G401.6 (cell line): Measurements from ENCODE around the gene MLYCD.
A peak's percentile ranks its signal among the peaks of the same experiment; 100 is the strongest.
"Not testable (repeated sequence)": the region's sequence is repeated elsewhere in the genome, so short reads cannot be mapped to it uniquely, and the experiment has no call there.

Experiments used
- FAIRE-seq: peaks from 2 replicates; lab custom pipeline; 2012; peaks lifted over from hg19 to GRCh38; lab: Jason Lieb, UNC

The MLYCD gene

GRCh38 chr16:83926726-83927397, 27.9 kb downstream of the MLYCD start:
- peak; percentile 98 for FAIRE-seq

DNA sequence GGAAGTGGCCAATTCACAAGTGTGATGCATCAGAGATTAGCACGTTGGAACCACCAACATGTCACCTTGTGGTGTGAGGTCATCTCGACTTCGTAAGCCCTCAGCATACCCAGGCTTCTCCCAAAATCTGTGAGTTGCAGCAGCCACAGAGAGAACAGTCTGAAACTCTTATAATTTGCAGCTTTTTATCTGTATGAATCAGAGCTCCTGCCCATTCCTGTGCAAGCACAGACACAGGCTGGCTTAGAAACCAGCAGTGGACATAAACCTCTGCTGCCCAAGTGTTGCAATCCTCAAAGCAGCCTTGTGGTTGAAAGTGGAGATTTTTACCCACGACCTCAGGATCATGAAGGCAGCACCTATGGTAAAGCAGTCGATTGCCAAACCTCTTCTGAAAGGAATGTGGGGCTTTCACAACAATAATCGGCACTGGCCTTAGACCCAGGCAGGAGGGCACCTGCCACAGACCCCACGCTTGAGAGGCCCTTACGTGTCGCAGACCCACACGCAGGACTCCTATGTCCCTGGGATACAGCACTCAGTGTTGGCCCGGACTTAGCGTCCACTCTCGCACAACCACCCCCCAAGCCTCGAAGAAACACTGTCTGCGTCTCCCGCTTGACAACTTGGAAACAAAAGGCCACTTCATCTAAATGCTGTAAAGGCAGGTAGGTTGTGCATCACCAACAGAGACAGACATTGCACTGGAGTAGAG, 29.6 kb downstream of the MLYCD start:
- no peak for FAIRE-seq

GRCh38 chr16:83929811-83930555, 31.1 kb downstream of the MLYCD start:
- no peak for FAIRE-seq

DNA sequence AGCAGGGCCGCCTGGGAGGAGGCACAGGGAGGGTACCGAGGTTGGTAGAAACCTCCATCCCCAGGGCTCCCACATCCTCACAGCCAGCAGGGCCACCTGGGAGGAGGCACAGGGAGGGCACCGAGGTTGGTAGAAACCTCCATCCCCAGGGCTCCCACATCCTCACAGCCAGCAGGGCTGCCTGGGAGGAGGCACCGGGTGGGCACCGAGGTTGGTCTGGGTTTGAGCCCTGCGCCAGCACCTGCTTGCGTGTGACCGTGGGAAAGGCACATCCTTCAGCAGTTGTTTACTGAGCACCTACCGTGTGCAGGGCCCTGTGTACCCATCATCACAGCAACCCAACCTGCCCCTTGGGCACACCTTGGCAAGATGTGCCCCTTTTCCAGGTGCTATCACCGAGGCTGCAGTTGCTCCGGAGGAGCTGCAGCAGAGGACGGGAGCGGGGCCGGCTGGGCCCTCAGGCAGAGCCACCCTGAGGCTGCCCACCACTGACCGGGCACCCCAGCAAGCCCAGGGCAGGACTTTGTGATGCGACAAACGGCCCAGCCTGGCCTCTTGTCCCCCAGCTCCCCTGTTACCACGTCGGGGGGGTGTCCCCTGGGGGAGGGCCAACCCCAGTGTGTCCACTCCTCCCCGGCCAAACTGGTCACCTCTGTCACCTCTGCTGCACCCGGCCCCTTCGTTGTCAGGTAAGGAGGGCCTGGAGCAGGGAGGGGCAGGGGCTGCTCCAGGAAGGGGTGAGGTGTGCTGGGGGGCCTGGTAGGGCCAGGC, 32.0 kb downstream of the MLYCD start:
- no peak for FAIRE-seq

- no peak for FAIRE-seq
Measured at GRCh38 chr16:83931556-83931955, 32.6 kb downstream of the MLYCD start.

GRCh38 chr16:83932304-83932703, 33.4 kb downstream of the MLYCD start:
- no peak for FAIRE-seq

- no peak for FAIRE-seq
Measured at GRCh38 chr16:83932955-83933673, 34.2 kb downstream of the MLYCD start.

- FAIRE-seq, result no peak
Measured at GRCh38 chr16:83933885-83934683, 35.2 kb downstream of the MLYCD start.

DNA sequence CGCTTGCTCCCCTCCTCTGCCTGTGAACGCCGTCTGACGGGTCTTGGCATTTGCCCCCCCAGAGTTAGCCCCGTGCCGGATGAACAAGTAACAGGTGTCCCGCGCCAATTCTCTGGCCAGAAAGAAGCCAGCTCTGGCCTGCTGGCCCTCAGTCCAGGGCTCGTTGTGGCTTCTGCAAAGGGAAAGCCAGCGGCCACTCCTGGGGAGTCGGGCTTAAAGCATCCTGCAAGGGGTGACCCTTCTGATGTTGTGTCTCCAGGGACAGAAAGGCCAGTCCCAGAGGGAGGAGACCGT, 35.7 kb downstream of the MLYCD start:
- no peak for FAIRE-seq

- FAIRE-seq, result no peak
Measured at GRCh38 chr16:83935005-83935857, 36.3 kb downstream of the MLYCD start.

DNA sequence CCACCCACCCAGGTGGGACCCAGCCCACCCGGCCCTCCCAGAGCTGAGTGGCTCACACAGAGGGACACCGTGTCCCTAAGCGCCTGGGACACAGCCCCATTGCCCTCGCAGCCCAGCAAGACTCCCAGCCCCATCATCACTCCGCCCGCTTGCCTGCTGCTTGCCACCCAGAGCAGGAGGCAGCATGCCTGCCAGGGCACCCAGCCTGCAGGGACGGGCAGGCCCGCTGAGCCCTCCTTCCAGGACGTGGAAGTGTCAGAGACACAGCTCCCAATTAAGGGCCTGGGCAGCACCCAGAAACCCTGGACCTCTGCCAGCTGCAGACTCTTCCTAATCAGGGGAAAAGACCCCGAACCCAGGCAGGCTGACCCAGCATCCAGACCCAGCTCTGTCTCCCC, 36.9 kb downstream of the MLYCD start:
- no peak for FAIRE-seq

DNA sequence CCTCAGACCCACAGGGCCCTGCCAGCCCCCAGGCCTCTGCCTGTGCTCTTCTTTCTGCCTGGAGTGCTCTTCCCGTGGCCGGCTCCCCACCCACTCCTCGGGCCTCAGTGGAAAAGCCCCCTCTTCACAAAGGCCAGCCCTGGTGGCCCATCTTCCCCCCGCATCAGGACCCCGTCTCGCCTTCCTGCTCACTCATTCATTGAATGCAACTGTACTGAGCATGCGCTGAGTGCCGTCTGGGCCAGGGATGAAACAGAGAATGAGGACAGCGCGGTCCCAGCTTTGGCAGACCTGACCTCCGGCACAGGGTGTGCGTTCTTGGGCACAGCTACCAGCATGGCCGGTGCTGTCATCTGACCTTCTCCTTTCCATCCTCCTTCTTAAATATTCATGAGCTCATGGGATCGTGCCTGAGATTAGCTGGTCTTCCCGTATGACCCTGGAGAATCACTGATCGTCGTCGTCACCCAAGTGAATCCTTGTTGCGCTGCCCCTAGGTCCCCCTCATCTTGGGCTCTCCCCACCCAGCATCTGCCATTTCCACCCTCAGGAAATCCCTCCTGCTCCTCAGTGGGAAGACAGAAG, 37.8 kb downstream of the MLYCD start:
- no peak for FAIRE-seq

DNA sequence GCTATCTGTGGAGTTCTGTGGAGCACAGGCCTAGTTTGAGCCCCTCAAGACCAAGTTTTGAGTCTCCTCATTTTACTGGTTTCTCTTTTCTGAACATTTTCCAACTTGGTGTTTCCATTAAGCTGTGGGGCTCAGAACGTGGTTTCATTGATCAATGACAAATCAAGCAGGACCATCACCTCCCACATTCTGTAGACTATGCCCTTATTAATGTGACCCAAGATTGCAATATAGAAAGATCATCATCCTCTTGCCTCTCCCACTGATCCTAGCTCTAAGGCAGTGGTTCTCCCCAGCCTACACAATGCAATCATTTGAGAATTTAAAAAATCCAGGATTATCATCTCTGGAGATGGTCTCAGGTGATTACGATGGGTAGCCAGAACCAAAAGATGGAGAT, 38.4 kb downstream of the MLYCD start:
- FAIRE-seq, result no peak

- no peak for FAIRE-seq
Measured at GRCh38 chr16:83937922-83938885, 39.3 kb downstream of the MLYCD start.

DNA sequence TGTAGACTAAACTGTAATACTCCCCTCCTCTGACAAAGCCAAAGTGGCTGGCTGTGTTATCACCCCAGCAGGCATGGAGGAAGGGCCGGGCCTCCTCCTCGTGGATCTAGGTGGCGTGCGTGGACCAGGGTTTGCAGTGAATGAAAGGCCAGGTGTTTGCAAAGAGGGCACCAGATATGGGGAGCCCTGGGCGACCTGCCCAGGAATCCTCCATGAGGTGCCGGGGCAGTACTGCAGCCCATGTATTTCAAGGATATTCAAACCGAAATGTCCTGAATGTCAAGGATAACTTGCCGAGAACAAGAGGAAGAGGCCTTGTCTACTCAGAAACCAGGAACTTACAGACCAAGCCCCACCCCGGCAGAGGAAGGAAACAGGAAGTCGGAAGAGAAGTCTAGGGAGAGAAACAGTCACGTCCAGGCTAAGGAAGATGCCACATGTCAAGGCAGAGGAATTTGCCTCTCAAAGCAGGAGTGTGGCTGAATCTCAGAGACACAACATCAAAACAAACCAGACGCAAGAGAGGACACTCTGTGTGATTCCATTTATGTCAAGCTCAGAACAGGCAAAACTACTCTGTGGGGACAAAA, 40.4 kb downstream of the MLYCD start:
- no peak for FAIRE-seq

DNA sequence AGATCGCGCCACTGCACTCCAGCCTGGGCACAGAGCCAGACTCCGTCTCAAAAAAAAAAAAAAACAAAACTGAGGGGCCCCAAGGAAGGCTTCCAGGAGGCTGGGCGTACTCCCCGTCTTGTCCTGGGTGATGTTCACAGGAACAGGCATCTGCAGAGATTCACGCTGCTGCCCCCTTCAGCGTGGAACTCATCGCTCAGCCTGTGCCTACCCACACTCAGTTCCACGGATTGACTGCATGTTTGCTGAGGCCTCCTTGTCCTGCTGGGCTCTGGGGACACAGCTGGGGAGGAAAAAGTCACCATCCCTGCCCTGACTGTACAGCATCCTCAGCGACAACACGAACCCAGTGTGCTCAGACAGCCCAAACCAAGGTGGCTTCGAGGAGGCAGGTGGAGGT, 41.2 kb downstream of the MLYCD start:
- no peak for FAIRE-seq

DNA sequence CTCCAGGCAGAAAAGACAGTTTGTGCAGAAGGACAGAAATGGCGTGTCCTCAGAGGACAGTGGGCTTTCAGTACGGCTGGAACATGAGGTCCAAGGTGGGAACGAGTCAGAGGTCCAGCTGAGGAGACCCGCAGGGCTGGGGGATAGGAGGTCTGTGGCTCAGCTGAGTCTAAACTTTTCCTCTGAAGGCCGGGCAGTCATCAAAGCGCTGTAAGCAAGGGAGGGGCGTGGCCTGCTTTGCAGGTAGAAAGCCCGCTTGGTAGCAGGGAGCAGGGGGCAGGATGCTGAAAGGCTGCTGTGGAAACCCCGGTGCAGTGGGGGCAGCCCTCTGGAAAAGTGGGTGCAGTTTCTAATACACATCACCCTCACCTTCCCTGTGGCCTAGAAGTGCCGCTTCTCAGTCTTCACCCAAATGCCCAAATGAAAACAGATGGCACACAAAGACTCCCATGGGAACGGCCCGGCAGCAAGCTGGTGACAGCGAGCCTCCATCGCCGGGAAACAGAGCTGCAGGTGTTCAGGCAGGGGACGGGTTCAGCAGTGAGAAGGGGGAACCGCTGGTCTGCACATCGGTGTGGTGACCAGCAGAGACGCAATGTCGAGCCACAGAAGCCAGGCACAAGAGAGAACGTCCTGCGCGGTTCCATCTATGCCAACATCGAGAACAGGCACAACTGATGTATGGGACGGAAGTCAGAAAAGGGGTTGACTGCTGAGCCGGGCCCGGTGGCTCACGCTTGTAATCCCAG, 41.9 kb downstream of the MLYCD start:
- FAIRE-seq, result no peak

- FAIRE-seq, result not testable (repeated sequence)
Measured at GRCh38 chr16:83941546-83941945, 42.6 kb downstream of the MLYCD start.
